Measurements from ENCODE around the gene SUN3.
"Not testable (repeated sequence)": the region's sequence is repeated elsewhere in the genome, so short reads cannot be mapped to it uniquely, and the experiment has no call there.

DNA sequence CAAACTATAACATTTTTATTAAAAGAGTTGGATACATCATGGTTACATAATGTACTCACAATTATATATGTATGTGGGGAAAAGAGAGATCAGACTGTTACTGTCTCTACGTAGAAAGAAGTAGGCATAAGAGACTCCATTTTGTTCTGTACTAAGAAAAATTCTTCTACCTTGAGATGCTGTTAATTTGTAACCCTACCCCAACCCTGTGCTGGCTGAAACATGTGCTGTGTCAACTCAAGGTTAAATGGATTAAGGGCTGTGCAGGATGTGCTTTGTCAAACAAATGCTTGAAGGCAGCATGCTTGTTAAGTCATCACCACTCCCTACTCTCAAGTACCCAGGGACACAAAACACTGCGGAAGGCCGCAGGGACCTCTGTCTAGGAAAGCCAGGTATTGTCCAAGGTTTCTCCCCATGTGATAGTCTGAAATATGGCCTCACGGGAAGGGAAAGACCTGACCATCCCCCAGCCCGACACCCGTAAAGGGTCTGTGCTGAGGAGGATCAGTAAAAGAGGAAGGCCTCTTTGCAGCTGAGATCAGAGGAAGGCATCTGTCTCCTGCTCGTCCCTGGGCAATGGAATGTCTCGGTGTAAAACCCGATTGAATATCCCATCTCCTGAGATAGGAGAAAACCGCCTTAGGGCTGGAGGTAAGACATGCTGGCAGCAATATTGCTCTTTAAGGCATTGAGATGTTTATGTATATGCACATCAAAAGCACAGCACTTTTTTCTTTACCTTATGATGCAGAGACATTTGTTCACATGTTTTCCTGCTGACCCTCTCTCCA is 39.1 kb downstream of the SUN3 start:
- TF ChIP-seq, protein P1, sequence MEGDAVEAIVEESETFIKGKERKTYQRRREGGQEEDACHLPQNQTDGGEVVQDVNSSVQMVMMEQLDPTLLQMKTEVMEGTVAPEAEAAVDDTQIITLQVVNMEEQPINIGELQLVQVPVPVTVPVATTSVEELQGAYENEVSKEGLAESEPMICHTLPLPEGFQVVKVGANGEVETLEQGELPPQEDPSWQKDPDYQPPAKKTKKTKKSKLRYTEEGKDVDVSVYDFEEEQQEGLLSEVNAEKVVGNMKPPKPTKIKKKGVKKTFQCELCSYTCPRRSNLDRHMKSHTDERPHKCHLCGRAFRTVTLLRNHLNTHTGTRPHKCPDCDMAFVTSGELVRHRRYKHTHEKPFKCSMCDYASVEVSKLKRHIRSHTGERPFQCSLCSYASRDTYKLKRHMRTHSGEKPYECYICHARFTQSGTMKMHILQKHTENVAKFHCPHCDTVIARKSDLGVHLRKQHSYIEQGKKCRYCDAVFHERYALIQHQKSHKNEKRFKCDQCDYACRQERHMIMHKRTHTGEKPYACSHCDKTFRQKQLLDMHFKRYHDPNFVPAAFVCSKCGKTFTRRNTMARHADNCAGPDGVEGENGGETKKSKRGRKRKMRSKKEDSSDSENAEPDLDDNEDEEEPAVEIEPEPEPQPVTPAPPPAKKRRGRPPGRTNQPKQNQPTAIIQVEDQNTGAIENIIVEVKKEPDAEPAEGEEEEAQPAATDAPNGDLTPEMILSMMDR (IDR thresholded peaks at IDR 0.05): not testable (repeated sequence)
- TF ChIP-seq POLR2A, EP300 (IDR thresholded peaks at IDR 0.05): not testable (repeated sequence)
